Cerebellar cortex (tissue), 1 donor: ENCODE data around the gene TEX13D.
"Not testable (repeated sequence)": the region's sequence is repeated elsewhere in the genome, so short reads cannot be mapped to it uniquely, and the experiment has no call there.

Source experiments
- DNase-seq: peaks from one replicate; pipeline ENCODE4 v3.0.0-alpha.2; 2015; ENCODE audit warnings: low spot score

Gene TEX13D

GRCh38 chrX:124332481-124333424 is at the start of gene TEX13D:
TEX13D (plus strand) TSS chrX:124332660; CDS start chrX:124332918, 258 bp downstream.
- no peak for DNase-seq

- no peak for DNase-seq
These were observed 43.0 kb upstream of the TEX13D start for GRCh38 chrX:124289443-124289842.

DNA sequence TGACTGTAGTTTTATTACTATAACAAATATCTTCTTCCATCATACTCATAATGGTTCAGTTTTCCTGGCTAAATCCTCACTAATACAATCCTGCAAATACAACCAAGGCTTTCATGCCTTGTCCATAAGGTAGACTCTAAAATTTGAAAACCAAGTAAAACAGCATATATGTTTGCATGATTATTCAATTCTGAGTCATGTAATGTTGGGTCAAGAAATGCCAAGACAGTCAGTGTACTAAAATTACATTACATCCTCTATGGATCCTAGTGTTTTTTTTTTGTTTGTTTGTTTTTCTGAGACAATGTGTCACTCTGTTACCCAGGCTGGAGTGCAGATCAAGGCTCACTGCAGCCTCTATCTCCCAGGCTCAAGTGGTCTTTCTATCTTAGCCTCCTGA is 38.6 kb upstream of the TEX13D start:
- no peak for DNase-seq

DNA sequence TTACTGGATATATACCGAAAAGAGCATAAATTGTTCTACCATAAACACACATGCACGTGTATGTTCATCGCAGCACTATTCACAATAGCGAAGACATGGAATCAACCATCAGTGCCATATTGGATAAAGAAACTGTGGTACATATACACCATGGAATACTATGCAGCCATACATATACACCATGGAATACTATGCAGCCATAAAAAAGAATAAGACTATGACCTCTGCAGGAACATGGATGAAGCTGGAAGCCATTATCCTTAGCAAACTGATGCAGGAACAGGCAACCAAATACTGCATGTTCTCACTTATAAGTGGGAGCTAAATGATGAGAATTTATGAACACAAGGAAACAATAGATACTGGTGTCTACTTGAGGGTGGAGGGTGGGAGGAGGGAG is 33.1 kb upstream of the TEX13D start:
- DNase-seq: not testable (repeated sequence)

DNA sequence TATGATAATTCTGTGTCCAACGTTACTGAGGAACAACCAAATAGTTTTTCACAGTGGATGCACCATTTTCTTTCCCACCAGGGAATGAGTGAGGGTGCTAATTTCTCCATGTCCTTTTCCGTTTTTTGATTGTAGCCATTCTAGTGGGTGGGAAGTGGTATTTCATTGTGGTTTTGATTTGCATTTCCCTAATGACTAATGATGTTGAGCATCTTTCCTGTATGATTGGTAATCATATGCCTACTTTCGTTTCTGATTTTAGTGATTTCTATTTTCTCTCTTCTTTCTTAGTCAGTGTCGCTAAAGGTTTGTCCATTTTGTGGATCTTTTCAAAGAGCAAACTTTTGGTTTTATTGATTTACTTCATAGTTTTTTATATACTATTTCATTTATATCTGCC is 32.1 kb upstream of the TEX13D start:
- no peak for DNase-seq

DNA sequence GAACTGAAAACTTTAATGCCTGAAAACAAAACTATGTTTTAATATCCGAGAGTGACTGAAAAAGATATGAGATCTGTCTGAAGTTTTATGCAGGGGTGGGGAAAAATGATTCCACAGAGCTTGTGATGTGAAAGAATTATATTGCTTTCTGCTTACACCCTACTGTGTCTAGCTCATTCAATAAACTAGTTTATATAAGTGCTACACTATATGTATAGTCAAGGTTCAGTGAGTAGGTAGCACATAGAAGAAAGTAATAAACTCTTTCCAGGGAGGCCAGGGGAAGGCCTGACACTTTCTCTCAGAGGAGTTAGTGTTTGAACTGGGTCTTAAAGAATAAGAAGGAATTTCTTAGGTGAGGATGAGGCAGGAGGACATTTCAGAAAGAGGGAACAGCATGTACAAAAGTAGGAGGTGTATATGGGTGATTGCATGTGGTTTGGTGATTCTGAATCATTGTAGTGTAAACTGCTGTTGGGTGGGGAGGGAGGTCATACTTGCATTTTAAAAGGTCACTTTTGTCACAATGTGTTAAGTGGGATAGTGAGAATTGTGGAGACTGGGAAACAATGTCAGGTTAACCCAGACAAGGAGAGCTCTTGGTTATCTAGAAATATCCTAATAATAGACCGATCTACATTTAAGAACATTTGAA is 25.1 kb upstream of the TEX13D start:
- no peak for DNase-seq

DNA sequence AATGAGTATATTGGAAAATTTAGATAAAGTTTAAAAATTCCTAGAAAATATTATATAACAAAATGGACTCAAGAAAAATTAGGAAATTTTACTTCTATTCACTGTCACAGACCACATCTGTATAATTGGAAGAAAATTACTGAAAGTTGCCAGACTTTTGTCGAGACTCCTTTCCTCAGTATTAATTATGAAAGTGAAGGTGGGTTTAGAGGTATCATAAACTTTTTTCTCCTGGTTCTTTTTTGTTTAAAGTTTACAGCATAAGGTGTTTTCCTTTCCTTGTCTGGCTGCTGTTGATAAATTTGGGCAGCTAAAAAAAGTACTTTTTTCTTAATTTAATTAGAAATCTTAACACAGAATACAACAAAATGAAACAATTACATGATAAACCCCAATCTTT is 6.7 kb upstream of the TEX13D start:
- no peak for DNase-seq

GRCh38 chrX:124328765-124329164 is 3.7 kb upstream of the TEX13D start:
- DNase-seq: no peak

GRCh38 chrX:124333862-124334261 is 1.4 kb downstream of the TEX13D start:
- no peak for DNase-seq

DNA sequence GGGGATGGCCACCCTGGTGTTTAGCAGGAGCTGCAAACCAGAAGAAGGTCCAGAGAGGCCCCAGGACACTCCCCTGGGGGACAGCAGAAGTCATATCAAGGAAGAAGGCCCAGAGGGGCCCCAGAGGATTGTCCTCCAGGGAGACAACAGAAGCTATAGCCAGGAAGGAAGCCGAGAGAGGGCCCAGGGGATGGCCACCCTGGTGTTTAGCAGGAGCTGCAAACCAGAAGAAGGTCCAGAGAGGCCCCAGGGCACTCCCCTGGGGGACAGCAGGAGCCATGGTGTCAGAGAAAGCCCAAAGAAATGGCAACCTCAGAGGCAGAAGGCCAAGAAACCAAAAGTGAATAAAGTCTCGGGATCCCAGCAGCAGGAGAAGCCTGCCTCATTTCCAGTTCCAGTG is 2.1 kb downstream of the TEX13D start:
- DNase-seq: not testable (repeated sequence)

DNA sequence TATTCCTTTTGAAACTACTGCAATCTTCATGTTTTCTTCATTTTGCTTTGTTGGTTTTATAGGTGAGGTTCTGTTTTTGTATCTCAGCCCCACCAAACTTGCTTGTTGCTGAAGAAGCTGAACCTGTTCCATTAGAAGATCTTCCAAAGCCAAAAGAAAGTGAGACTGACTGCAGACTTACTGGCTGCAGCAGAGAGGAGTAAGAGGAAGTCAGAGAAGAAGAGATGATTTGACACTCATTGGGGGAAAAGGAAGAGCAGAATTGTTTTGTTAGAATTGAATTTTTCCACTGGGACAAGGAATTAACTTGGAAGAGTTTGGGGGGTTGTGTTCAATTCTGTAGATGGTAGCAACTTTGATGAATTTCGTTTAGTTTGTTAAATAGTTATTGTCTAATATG is 3.1 kb downstream of the TEX13D start:
- DNase-seq: no peak

GRCh38 chrX:124337916-124338315 is 5.5 kb downstream of the TEX13D start:
- no peak for DNase-seq

DNA sequence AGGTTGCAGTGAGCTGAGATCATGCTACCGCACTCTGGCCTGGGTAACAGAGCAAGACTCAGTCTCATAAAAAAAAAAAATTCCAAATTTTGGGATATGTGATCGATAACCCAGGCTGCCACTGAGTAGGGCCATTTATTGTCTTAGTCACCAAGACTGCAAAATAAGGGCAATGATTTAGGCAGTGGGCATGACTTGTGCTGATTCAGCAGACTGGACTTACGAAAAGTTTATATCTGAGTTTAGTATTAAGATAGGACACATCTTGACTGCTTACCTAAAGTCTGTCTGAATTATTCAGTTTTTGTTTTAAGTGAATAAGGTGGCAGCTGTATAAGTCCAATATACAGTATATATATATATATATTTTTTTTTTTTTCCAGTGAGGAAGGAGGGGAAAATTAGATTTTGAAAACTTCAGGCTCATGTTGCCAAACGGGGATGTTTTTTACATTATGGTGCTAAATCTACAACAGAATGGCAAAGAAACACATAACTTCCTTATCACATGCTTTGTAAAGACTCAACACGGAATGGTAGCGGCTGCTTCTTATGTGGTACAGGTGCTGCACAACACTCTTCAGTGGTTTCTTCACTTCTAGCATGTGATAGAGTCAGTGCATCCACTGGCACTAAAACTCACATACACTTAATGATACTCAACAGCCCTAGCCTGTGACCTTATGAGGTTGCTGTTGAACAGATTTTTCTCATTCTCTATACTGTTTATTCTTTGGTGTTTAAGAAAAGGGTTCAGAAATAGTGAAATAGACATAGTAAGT is 6.5 kb downstream of the TEX13D start:
- DNase-seq: no peak

DNA sequence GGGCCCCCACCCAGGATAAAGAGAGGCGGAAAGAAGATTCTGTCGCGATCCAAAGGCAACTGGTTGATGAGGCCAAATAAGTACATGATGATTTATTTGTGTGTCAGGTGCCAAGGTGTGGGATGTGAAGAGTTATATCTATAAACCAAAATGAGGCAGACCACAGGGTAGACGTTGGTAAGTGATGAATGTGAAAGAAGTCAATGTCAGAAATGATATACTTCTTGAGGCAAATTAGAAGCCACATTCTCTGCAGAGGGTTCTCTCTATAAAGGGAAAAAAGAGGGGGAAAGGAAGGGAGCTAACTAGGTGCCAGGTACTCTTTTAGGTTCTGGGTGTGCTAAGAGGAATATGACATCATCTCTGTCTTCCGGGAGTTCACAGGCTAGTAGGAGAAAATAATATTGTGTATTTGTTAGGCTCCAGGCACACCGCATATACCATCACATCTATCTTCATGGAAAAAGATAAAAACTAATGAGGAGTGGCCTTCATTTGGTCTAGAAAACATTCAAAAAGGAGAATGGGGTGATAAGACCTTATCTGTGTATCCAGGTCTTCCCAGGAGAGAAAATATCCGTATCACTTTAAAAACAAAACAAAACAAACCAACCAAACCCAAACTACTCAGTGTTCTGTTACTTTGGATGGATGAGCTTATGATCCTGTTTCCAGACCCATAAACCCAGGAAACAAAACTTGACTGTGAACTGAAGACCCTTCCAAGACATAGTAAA is 9.1 kb downstream of the TEX13D start:
- no peak for DNase-seq

GRCh38 chrX:124342174-124342867 is 9.9 kb downstream of the TEX13D start:
- DNase-seq: no peak

DNA sequence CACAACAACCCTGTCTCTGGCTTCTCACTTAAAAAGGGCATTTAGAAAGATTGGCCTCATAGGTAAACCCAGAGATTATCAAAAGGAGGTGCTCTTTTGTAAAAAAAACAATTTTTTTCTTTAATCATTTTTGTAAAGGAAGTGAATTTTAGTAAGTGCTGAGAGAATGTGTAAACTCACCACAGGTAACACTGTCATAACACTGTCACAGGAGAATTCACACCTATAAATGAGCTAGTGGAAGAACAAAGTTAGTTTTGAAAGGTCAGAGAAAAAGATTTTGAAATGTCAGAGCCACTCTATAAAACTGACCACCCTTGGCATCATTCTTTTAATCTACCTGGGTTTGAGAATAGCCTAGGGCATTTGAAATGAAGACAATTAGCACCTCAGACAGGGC is 10.6 kb downstream of the TEX13D start:
- DNase-seq: no peak

GRCh38 chrX:124344246-124344645 is 11.8 kb downstream of the TEX13D start:
- no peak for DNase-seq

GRCh38 chrX:124346117-124346876 is 13.8 kb downstream of the TEX13D start, which contains the start of gene SH2D1A:
SH2D1A (plus strand) TSS chrX:124346563; CDS start chrX:124346643, 80 bp downstream.
- no peak for DNase-seq

- no peak for DNase-seq
These were observed 14.4 kb downstream of the TEX13D start for GRCh38 chrX:124346877-124347241.

DNA sequence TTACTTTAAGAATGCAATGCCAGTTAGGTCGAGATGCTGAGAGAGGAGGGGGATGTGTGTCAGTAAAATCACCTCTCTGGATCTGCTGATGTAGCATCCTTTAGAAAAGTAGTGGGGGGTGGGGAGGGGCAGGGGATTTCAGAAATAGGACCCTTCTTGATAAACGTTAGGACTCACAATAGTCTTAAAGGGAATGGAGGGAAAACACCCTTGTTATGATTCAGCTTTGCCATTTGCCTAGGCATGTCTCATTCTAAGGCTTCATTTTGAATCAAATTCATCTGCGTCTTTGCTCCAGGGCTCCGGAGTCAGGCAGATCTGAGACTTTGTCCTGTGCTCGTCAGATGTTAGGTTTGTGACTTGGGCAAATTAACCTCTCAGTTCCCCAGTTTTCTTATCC is 14.8 kb downstream of the TEX13D start:
- DNase-seq: no peak
